ENCODE results near the gene ZNF672.

Gene ZNF672

DNA sequence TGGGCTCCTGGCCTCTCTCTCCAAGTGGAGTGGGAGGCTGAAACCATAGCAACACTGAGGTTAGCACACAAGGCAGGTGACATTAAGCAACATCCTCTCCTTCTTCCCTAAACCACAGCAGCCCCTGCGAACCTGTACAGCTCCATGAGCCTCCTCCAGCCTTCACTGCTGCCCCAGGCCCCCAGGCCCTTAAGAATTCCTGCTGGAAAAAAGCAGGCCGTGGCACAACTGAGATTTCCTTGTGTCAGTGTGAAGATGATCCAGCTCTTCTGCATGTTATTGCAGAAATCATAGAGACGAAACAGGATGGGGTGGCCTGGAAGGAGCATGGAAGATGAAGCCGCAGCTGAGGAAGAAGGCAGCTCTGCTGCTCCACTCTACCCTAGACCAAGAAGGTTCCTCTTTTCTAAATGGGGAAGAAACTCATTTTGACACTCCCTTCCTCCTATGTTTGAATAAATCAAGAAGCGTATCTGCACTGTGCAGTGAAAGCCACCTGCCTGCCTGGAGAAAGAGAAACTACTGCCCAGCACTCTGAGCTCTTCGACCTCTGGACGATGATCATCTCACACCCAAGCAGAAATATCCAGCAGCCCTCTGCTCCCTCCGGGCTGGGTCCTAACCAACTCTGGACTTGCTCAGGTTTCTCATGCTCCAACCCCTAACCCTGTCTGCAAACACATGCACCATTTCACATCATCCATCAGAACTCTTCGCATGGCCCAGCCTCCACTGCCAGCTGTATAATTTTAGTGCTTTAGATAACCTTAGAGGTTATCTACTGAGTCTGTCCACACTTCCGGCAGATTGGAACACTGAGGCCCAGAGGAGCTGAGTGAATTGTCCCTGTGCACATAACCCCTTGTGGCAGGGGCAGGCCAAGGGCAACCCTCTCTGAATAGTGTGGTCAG lies 33.0 kb upstream of the ZNF672 start:
- peaks cover 42% of the 10 kb centered on the region for H3K9me3 ChIP-seq (ENCODE audit: insufficient read depth, low read depth, low read length)
- no peak overlapping the region for H3K27ac ChIP-seq (ENCODE audit: low read depth, low read length)
- WGBS, result 83% methylated on average over 10 of the region's 10 CpGs
- H3K9ac ChIP-seq (ENCODE audit: low read depth, low read length), result no peak overlapping the region
- no peaks in the 10 kb centered on the region for H3K36me3 ChIP-seq (ENCODE audit: insufficient read depth, low read length)
- H3K27me3 ChIP-seq (ENCODE audit: insufficient read depth, low read length), result no peaks in the 10 kb centered on the region
- no peaks in the 10 kb centered on the region for H3K4me1 ChIP-seq (ENCODE audit: insufficient read depth, low read length)
- H3K4me3 ChIP-seq (ENCODE audit: low read length), result no peak overlapping the region

DNA sequence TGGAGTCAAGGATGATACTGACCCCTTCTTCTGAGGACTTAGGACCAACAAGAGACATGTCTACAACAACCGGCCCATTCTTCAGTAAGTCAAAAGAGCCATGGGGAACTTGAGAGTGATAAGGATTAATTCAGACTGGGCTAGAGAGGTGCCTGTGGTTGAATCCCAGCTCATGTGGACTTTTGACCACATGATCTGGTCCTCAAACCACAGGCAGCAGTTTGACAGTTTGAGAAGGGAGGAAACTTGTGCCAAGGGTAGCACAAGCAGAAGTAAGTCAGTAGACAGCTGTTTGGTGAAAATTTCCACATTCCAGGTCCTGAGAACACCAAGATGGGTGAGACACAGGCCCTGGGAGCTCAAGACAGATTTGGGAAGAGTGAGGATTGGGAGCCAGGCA lies 32.1 kb upstream of the ZNF672 start:
- Histone ChIP-seq H3K9ac (ENCODE audit: low read depth, low read length) (no peak overlapping the region), H3K9me3 (ENCODE audit: insufficient read depth, low read depth, low read length) (peaks cover 37% of the 10 kb centered on the region), H3K36me3 (ENCODE audit: insufficient read depth, low read length) (peaks cover 2% of the 10 kb centered on the region; the same call in 1 of the 2 replicates), H3K27me3 (ENCODE audit: insufficient read depth, low read length) (no peaks in the 10 kb centered on the region), H3K4me1 (ENCODE audit: insufficient read depth, low read length) (no peaks in the 10 kb centered on the region), H3K4me3 (ENCODE audit: low read length) (no peak overlapping the region), H3K27ac (ENCODE audit: low read depth, low read length) (no peak overlapping the region)
- WGBS, result 100% methylated on average over 1 of the region's 1 CpG

DNA sequence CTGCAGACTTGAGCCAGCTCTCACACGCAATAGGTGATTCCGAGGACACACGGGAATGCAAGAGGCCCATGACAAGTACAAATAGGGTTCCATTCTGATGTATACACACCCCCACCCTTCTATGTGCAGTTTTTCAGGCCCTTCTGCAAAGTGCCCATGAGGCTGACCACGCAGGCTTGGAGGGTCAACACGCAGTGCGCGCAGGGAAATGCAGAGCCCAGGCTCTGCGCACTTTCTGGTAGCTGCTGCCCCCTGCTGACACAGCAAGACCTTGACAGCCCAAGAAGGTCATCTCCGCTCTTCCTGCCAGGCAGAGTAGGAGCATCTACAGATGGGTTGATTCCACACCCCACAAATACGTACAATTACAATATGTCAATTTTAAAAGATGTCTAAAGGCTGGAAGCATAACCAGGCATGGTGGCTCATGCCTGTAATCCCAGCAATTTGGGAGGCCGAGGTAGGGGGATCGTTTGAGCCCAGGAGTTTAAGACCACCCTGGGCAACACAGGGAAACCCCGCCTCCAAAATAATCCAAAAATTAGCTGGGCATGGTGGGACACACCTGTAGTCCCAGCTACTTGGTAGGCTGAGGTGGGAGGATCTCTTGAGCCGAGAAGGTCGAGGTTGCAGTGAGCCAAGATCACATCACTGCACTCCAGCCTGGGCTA lies 30.8 kb upstream of the ZNF672 start:
- H3K4me3 ChIP-seq (ENCODE audit: low read length), result no peak overlapping the region
- WGBS, result 58% methylated on average over 15 of the region's 15 CpGs
- peaks cover 11% of the 10 kb centered on the region for H3K36me3 ChIP-seq (ENCODE audit: insufficient read depth, low read length)
- no peaks in the 10 kb centered on the region for H3K27me3 ChIP-seq (ENCODE audit: insufficient read depth, low read length)
- H3K9me3 ChIP-seq (ENCODE audit: insufficient read depth, low read depth, low read length), result peaks cover 25% of the 10 kb centered on the region
- no peak overlapping the region for H3K9ac ChIP-seq (ENCODE audit: low read depth, low read length)
- no peaks in the 10 kb centered on the region for H3K4me1 ChIP-seq (ENCODE audit: insufficient read depth, low read length)
- no peak overlapping the region for H3K27ac ChIP-seq (ENCODE audit: low read depth, low read length)

DNA sequence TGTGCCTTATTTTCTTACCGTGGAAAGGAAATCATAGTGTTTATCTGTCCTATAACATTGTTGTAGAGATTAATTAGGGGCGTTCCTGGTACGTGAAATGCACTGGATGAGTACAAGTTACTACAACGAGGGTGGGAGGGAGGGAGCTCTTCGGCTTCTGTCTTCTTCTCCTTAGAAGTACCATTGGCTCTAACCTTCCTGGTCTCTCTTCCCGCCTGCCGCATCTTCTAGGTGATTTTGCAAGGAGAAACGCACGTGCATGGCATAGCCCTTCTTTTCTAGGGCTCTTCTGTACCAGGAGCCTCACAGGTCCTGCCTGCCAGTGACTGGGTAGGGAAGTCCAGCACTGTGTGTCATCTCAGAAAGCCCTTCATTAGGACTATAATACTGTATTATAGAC lies 29.1 kb upstream of the ZNF672 start:
- WGBS, result 89% methylated on average over 9 of the region's 9 CpGs
- H3K4me1 ChIP-seq (ENCODE audit: insufficient read depth, low read length), result no peaks in the 10 kb centered on the region
- H3K9me3 ChIP-seq (ENCODE audit: insufficient read depth, low read depth, low read length), result peaks cover 16% of the 10 kb centered on the region
- no peak overlapping the region for H3K4me3 ChIP-seq (ENCODE audit: low read length)
- no peaks in the 10 kb centered on the region for H3K27me3 ChIP-seq (ENCODE audit: insufficient read depth, low read length)
- peaks cover 27% of the 10 kb centered on the region for H3K36me3 ChIP-seq (ENCODE audit: insufficient read depth, low read length)
- H3K27ac ChIP-seq (ENCODE audit: low read depth, low read length), result no peak overlapping the region
- no peak overlapping the region for H3K9ac ChIP-seq (ENCODE audit: low read depth, low read length)

DNA sequence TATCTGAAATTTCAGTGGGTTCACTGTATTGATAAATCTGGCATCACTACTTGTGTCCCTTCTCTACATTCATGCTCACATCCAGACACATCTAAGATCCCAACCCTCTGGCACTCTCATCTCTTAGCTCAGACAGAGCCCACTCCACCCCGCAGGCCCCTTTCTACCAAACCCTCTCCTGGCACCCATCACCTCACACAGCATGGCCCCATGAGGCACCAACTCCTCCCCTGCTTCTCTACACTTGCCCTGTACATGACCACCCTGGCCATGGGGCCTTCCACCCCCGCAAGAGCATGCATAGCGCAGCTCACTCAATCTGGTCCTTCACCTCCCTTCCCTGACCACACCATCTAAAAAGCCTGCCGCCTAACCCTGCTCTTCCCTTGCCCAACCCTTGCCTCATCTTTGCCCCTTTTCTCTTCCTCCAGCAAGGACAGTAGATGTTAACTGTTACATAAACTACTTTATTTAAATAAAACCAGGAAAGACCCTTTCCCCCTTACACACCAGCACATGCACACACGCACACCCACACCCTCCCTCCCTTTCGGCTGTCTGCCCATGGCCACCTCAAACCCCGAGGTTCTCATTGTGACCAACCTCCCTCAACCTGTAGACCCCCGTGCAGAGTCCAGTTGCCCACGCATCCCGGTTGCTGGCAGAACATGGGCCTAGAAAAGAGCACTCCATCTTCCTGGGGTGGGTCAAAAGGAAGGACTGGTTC lies 27.9 kb upstream of the ZNF672 start:
- 94% methylated on average over 10 of the region's 10 CpGs for WGBS
- H3K27ac ChIP-seq (ENCODE audit: low read depth, low read length), result no peak overlapping the region

DNA sequence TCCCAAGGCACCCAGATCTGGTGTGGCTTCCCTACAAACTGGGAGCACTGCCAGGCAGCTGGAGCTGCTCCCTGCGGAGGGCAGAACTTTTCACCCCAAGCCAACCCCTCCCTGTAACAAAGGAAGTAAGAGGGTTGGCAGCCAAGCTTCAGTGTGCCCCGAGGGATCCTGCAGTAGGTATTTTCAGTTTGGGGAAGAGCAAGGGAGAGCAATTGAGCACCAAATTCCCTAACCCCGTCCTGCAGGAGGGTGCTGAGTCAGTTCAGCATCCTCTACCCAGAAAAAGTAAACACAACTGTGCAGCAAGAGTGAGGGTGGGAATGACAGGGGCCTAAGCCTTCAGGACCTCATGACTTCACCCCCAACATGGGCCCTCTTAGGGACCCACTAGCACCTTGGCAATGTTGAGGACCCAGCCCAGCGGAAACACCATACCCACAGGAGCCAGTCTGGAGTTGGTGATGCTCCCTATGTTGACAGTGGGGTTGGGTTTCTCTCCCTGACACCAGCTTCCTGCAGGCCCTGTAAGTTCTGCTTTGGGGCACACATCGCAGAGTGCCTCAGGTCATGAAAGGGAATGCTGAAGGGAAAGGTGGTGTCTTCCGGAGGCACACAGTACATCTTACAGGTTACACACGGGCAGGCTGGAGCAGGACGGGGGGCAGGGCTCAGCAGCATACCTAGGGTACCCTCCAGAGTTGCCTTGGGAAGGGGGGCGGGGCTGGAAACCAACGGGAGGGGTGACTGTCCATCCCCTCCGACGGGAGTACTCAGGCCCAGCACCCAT lies 27.1 kb upstream of the ZNF672 start:
- H3K27me3 ChIP-seq (ENCODE audit: insufficient read depth, low read length), result no peaks in the 10 kb centered on the region
- 0 out of 2 replicates have a peak, but pooled peaks cover 6% of the 10 kb centered on the region for H3K4me1 ChIP-seq (ENCODE audit: insufficient read depth, low read length)
- H3K4me3 ChIP-seq (ENCODE audit: low read length), result no peak overlapping the region
- 91% methylated on average over 12 of the region's 12 CpGs for WGBS
- peaks cover under 1% of the 10 kb centered on the region; the same call in 1 of the 2 replicates for H3K9me3 ChIP-seq (ENCODE audit: insufficient read depth, low read depth, low read length)
- H3K36me3 ChIP-seq (ENCODE audit: insufficient read depth, low read length), result peaks cover 47% of the 10 kb centered on the region
- no peak overlapping the region for H3K27ac ChIP-seq (ENCODE audit: low read depth, low read length)
- no peak overlapping the region for H3K9ac ChIP-seq (ENCODE audit: low read depth, low read length)

More for the DNA sequence above, 27.9 kb upstream of the ZNF672 start:
- Histone ChIP-seq H3K4me3 (ENCODE audit: low read length) (no peak overlapping the region), H3K9me3 (ENCODE audit: insufficient read depth, low read depth, low read length) (peaks cover 8% of the 10 kb centered on the region), H3K27me3 (ENCODE audit: insufficient read depth, low read length) (no peaks in the 10 kb centered on the region), H3K9ac (ENCODE audit: low read depth, low read length) (no peak overlapping the region), H3K36me3 (ENCODE audit: insufficient read depth, low read length) (peaks cover 40% of the 10 kb centered on the region), H3K4me1 (ENCODE audit: insufficient read depth, low read length) (no peaks in the 10 kb centered on the region)

DNA sequence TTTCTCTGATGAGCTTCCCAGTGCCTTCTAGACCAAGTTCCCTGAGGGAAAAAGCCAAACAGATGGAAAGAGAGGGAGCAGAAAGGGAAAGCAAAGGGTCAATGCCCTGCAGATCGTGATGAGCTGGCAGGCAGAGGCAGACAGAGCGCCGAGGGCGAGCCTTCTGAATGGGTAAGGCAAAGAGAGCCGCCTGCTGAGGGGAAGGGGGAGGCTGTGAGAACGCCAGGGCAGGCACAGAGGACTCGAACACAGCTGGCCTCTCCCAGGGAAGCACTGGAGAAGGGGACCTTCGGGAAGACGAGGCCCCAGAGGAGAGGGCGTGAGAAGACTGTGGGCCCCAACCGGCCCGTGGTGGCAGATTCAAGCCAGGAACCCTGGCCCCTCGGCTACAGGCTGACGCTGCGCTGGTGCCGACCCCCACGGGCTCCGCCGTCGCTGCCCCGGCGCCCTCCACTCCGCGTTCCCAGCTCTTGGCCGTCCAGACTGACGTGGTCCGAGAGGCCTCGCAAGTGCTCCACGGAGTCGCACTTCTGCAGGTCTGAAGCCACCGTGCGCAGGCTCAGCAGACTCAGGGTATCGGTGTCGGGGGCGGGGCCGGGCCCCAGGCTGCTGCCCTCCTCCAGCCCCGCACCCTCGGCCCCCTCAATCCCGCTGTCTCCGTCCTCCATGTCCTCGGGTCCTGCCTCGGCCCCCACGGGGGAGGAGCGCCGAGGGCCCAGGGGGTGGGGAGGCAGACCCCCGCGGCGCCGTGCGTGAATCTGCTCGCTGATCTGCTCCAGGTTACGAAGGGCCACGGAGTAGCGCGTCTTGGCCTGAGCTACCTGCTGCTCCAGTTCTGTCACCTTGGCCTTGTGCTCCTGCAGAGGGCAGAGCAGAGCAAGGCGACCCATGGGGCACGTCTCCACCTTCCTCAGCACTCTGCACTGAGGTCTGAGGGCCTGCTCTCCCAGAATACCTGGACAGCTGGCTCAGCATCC lies 26.2 kb upstream of the ZNF672 start:
- H3K4me3 ChIP-seq (ENCODE audit: low read length), result no peak overlapping the region
- H3K9ac ChIP-seq (ENCODE audit: low read depth, low read length), result no peak overlapping the region
- H3K4me1 ChIP-seq (ENCODE audit: insufficient read depth, low read length), result 0 out of 2 replicates have a peak, but pooled peaks cover 6% of the 10 kb centered on the region
- H3K27me3 ChIP-seq (ENCODE audit: insufficient read depth, low read length), result no peaks in the 10 kb centered on the region
- H3K36me3 ChIP-seq (ENCODE audit: insufficient read depth, low read length), result peaks cover 56% of the 10 kb centered on the region
- H3K27ac ChIP-seq (ENCODE audit: low read depth, low read length), result no peak overlapping the region
- 94% methylated on average over 57 of the region's 57 CpGs for WGBS
- H3K9me3 ChIP-seq (ENCODE audit: insufficient read depth, low read depth, low read length), result no peaks in the 10 kb centered on the region

DNA sequence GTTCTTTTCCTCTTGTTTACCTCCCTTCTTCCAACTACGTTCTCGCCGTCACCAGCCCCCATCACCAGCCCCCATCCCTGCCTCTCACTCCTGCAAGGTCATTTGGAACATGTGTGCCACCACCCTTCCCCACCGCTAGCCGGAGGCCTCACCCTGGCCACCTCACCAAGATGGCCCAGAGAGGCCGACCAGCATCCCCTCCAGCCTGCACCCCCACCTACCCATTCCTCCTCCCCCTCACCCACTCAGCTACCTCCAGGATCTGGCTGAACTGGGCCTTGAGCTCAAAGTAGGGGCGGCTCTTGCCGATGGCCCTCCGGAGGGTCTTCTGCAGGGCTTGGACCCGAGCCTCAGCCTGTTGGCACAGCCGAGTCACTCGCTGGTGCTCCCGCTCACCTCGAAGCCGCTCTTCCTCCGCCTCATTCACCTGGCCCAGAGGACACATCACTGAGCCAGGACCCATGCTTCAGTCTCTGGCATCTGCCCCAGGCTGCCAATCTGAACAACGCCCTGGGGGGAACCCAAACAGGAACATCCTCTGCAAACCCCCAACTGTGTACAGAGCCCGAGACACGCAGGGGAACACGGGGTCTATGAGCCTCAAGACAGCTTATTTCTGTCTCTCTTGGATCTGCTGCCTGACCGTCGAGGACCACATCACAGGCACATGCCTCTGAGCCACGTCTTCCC lies 25.1 kb upstream of the ZNF672 start:
- no peak overlapping the region for H3K9ac ChIP-seq (ENCODE audit: low read depth, low read length)
- 96% methylated on average over 23 of the region's 23 CpGs for WGBS
- no peaks in the 10 kb centered on the region for H3K9me3 ChIP-seq (ENCODE audit: insufficient read depth, low read depth, low read length)
- H3K27ac ChIP-seq (ENCODE audit: low read depth, low read length), result no peak overlapping the region
- peaks cover 58% of the 10 kb centered on the region for H3K36me3 ChIP-seq (ENCODE audit: insufficient read depth, low read length)
- H3K4me3 ChIP-seq (ENCODE audit: low read length), result no peak overlapping the region
- H3K4me1 ChIP-seq (ENCODE audit: insufficient read depth, low read length), result 0 out of 2 replicates have a peak, but pooled peaks cover 6% of the 10 kb centered on the region
- no peaks in the 10 kb centered on the region for H3K27me3 ChIP-seq (ENCODE audit: insufficient read depth, low read length)

DNA sequence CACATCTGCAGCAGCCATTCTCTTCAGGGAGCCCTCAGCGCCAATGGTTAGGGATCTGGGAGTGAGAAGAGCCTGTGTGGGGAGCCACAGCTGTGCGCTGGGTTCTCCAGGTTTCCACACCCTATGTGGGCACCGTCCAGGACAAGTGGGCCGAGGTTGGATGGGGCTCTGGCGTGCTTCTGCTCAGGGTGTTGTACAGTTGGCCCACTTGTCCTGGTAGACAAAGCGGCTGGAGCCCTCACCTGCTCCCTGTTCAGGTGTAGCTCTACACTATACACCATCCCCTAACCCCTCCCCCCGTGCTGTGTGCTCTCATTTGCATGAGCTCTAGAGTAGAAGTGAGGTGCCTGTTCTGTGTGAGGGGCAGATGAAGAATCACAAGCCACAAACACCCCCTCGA lies 24.5 kb upstream of the ZNF672 start:
- 0 out of 2 replicates have a peak, but pooled peaks cover 6% of the 10 kb centered on the region for H3K4me1 ChIP-seq (ENCODE audit: insufficient read depth, low read length)
- no peak overlapping the region for H3K9ac ChIP-seq (ENCODE audit: low read depth, low read length)
- H3K27me3 ChIP-seq (ENCODE audit: insufficient read depth, low read length), result no peaks in the 10 kb centered on the region
- no peaks in the 10 kb centered on the region for H3K9me3 ChIP-seq (ENCODE audit: insufficient read depth, low read depth, low read length)
- H3K27ac ChIP-seq (ENCODE audit: low read depth, low read length), result no peak overlapping the region
- 93% methylated on average over 7 of the region's 8 CpGs for WGBS
- H3K4me3 ChIP-seq (ENCODE audit: low read length), result no peak overlapping the region
- H3K36me3 ChIP-seq (ENCODE audit: insufficient read depth, low read length), result peaks cover 58% of the 10 kb centered on the region
